K562 treated with DMSO at 1 percent for 4 hours (cell line): ENCODE measurements around the gene LILRA5. TPM values are rescaled to one million over a fixed set of nuclear protein-coding genes. Genes with fewer than 3 reads are reported as not detected.

Experiments used
- total RNA-seq: library from RNA; unstranded; fragments of 300-600 nt; gene quantifications from 2 replicates; pipeline ENCODE4 v1.2.3, GENCODE V29; 2022; ENCODE audit not compliant: insufficient read depth

LILRA5 gene
- not detected in 2 replicates for total RNA-seq

GRCh38 chr19:54312436-54313377, at the start of gene LILRA5:
Gene LILRA5 (minus strand): TSS chr19:54313166. CDS start chr19:54313019, 147 bp downstream.

GRCh38 chr19:54281007-54281728, 31.8 kb downstream of the LILRA5 start, which contains the start of gene LILRB2:
Gene LILRB2 (minus strand): TSS chr19:54281110. CDS start chr19:54280496, 614 bp downstream.

GRCh38 chr19:54257116-54257480, 55.9 kb downstream of the LILRA5 start, which contains the start of gene LILRB5:
Gene LILRB5 (minus strand): TSS chr19:54257273. CDS start chr19:54257193, 80 bp downstream.

Other genes starting within 250 kb of the LILRA5 start
- gene VSTM1, start 249.3 kb downstream of the LILRA5 start, total RNA-seq, result not detected in 2 replicates
- gene TARM1, start 231.8 kb downstream of the LILRA5 start, total RNA-seq, result not detected in 2 replicates
- 2.3 and 3.6 TPM in 2 replicates for gene OSCAR, start 212.4 kb downstream of the LILRA5 start, total RNA-seq
- 61.7 and 117 TPM in 2 replicates for gene NDUFA3, start 210.3 kb downstream of the LILRA5 start, total RNA-seq
- 7.9 and 11.9 TPM in 2 replicates for gene TFPT, start 197.5 kb downstream of the LILRA5 start, total RNA-seq
- 62.7 and 68.2 TPM in 2 replicates for gene PRPF31, start 197.4 kb downstream of the LILRA5 start, total RNA-seq
- 73.8 and 80.3 TPM in 2 replicates for gene CNOT3, start 175.4 kb downstream of the LILRA5 start, total RNA-seq
- gene LENG1, start 153.4 kb downstream of the LILRA5 start, total RNA-seq, result 3.8 and 4.4 TPM in 2 replicates
- gene TMC4, start 140.0 kb downstream of the LILRA5 start, total RNA-seq, result 0.71 TPM in 1 of 2 replicates, not detected in the other
- gene MBOAT7, start 123.6 kb downstream of the LILRA5 start, total RNA-seq, result 219 and 267 TPM in 2 replicates
- 50.4 and 59.5 TPM in 2 replicates for gene TSEN34, start 121.9 kb downstream of the LILRA5 start, total RNA-seq
- 6,479 and 6,972 TPM in 2 replicates for gene RPS9, start 112.3 kb downstream of the LILRA5 start, total RNA-seq
- not detected in 2 replicates for gene LILRB3, start 90.2 kb downstream of the LILRA5 start, total RNA-seq
- not detected in 2 replicates for gene LILRA6, start 70.4 kb downstream of the LILRA5 start, total RNA-seq
- gene LILRB5, start 55.9 kb downstream of the LILRA5 start, total RNA-seq, result not detected in 2 replicates
- not detected in 2 replicates for gene LILRB2, start 32.1 kb downstream of the LILRA5 start, total RNA-seq
- gene LILRA4, start 26.0 kb upstream of the LILRA5 start, total RNA-seq, result not detected in 2 replicates
- gene LAIR1, start 51.8 kb upstream of the LILRA5 start, total RNA-seq, result not detected in 2 replicates
- gene TTYH1, start 102.3 kb upstream of the LILRA5 start, total RNA-seq, result not detected in 2 replicates
- 158 and 187 TPM in 2 replicates for gene LENG8, start 136.0 kb upstream of the LILRA5 start, total RNA-seq
- gene LENG9, start 150.6 kb upstream of the LILRA5 start, total RNA-seq, result 0.34 and 0.69 TPM in 2 replicates
- gene CDC42EP5, start 160.1 kb upstream of the LILRA5 start, total RNA-seq, result 3.0 TPM in 1 of 2 replicates, not detected in the other
- not detected in 2 replicates for gene LAIR2, start 189.7 kb upstream of the LILRA5 start, total RNA-seq